ENCODE data around the gene ADNP. TPM values are rescaled to one million over a fixed set of nuclear protein-coding genes. Genes with fewer than 3 reads are reported as not detected.

The ADNP gene
- polyA plus RNA-seq, 1 donor (not counting 4 experiments of a cell fraction or from before 2014, with no cell fraction given), result 29.3 TPM

GRCh38 chr20:50909413-50909812 lies 21.8 kb downstream of the ADNP start:
- H3K27me3 ChIP-seq (ENCODE audit: control insufficient read depth, extremely low read depth, insufficient read depth, low read length), result no peaks in the 10 kb centered on the region
- DNase-seq (ENCODE audit: low read depth, low spot score), result no peak
- H3K4me1 ChIP-seq (ENCODE audit: control insufficient read depth, extremely low read depth, insufficient read depth, low read length), result peaks cover 11% of the 10 kb centered on the region
- no peaks in the 10 kb centered on the region for H3K9me3 ChIP-seq (ENCODE audit: control insufficient read depth, low read depth, low read length)
- peaks cover 99% of the 10 kb centered on the region for H3K79me2 ChIP-seq (ENCODE audit: control insufficient read depth, insufficient read depth, low read length)
- peaks cover 9 to 10% of the 10 kb centered on the region in 2 experiments for H3K36me3 ChIP-seq (ENCODE audit: control insufficient read depth in 2 of 2, extremely low read depth in 1 of 2, insufficient read depth in 2 of 2, low read length in 2 of 2)
- TF ChIP-seq CTCF (optimal IDR thresholded peaks at IDR 0.05 in 1 of 3, IDR thresholded peaks at IDR 0.05 in 1 of 3, conservative IDR thresholded peaks at IDR 0.05 in 1 of 3; ENCODE audit: extremely low read depth in 1 of 3, insufficient read depth in 2 of 3, low read length in 3 of 3) (no peak), EZH2 (IDR thresholded peaks at IDR 0.05; ENCODE audit: low read length) (no peak)
- H3K27ac ChIP-seq (ENCODE audit: control insufficient read depth, insufficient read depth, low read length), result no peak overlapping the region
- peaks cover 5% of the 10 kb centered on the region for H3K9me1 ChIP-seq (ENCODE audit: control insufficient read depth, extremely low read depth, insufficient read depth, low read length)
- peaks cover 20% of the 10 kb centered on the region for H4K20me1 ChIP-seq (ENCODE audit: control insufficient read depth, extremely low read depth, insufficient read depth, low read length)
- dilution Hi-C loops (cut with MboI; ENCODE audit: extremely low pct_ligation_motif_present, low sequenced_read_pairs), result no loop called here
- H2AFZ ChIP-seq (ENCODE audit: control insufficient read depth, low read length), result no peak overlapping the region
- no peak for FAIRE-seq
- no peak overlapping the region for H3K4me3 ChIP-seq (ENCODE audit: control insufficient read depth in 2 of 3, extremely low read depth in 1 of 3, insufficient read depth in 2 of 3, low read depth in 1 of 3, low read length in 3 of 3)
- H3K9ac ChIP-seq (ENCODE audit: control insufficient read depth, extremely low read depth, insufficient read depth, low read length), result no peak overlapping the region
- no peak overlapping the region for H3K4me2 ChIP-seq (ENCODE audit: control insufficient read depth, extremely low read depth, insufficient read depth, low read depth, low read length)

GRCh38 chr20:50904067-50904570 lies 27.1 kb downstream of the ADNP start:
- peaks cover 8% of the 10 kb centered on the region for H4K20me1 ChIP-seq (ENCODE audit: control insufficient read depth, extremely low read depth, insufficient read depth, low read length)
- no peaks in the 10 kb centered on the region for H3K4me1 ChIP-seq (ENCODE audit: control insufficient read depth, extremely low read depth, insufficient read depth, low read length)
- no peak overlapping the region for H3K9ac ChIP-seq (ENCODE audit: control insufficient read depth, extremely low read depth, insufficient read depth, low read length)
- H3K9me1 ChIP-seq (ENCODE audit: control insufficient read depth, extremely low read depth, insufficient read depth, low read length), result no peaks in the 10 kb centered on the region
- TF ChIP-seq EZH2 (IDR thresholded peaks at IDR 0.05; ENCODE audit: low read length) (no peak), CTCF (optimal IDR thresholded peaks at IDR 0.05 in 1 of 3, IDR thresholded peaks at IDR 0.05 in 1 of 3, conservative IDR thresholded peaks at IDR 0.05 in 1 of 3; ENCODE audit: extremely low read depth in 1 of 3, insufficient read depth in 2 of 3, low read length in 3 of 3) (no peak)
- DNase-seq (ENCODE audit: low read depth, low spot score), result no peak
- no peak overlapping the region for H2AFZ ChIP-seq (ENCODE audit: control insufficient read depth, low read length)
- H3K27ac ChIP-seq (ENCODE audit: control insufficient read depth, insufficient read depth, low read length), result no peak overlapping the region
- no peak overlapping the region for H3K4me2 ChIP-seq (ENCODE audit: control insufficient read depth, extremely low read depth, insufficient read depth, low read depth, low read length)
- peaks cover 9 to 24% of the 10 kb centered on the region in 2 experiments for H3K36me3 ChIP-seq (ENCODE audit: control insufficient read depth in 2 of 2, extremely low read depth in 1 of 2, insufficient read depth in 2 of 2, low read length in 2 of 2)
- H3K79me2 ChIP-seq (ENCODE audit: control insufficient read depth, insufficient read depth, low read length), result peaks cover 82% of the 10 kb centered on the region
- no peaks in the 10 kb centered on the region for H3K27me3 ChIP-seq (ENCODE audit: control insufficient read depth, extremely low read depth, insufficient read depth, low read length)
- no peaks in the 10 kb centered on the region for H3K9me3 ChIP-seq (ENCODE audit: control insufficient read depth, low read depth, low read length)
- no peak overlapping the region for H3K4me3 ChIP-seq (ENCODE audit: control insufficient read depth in 2 of 3, extremely low read depth in 1 of 3, insufficient read depth in 2 of 3, low read depth in 1 of 3, low read length in 3 of 3)
- no peak for FAIRE-seq
- dilution Hi-C loops (cut with MboI; ENCODE audit: extremely low pct_ligation_motif_present, low sequenced_read_pairs), result no loop called here
